SHP77 treated with DMSO at 0.1 percent for 48 hours (cell line): ENCODE results near the gene ALK.
"Not testable (repeated sequence)": the region's sequence is repeated elsewhere in the genome, so short reads cannot be mapped to it uniquely, and the experiment has no call there.

Source experiments
- DNase-seq: peaks from one replicate; lab custom pipeline; 2025; lab: John Stamatoyannopoulos, UW

ALK gene

GRCh38 chr2:29245035-29245741 is 676.2 kb downstream of the ALK start:
- not testable (repeated sequence) for DNase-seq

- DNase-seq: no peak
Measured at GRCh38 chr2:29242621-29243375, 678.6 kb downstream of the ALK start.

GRCh38 chr2:29241955-29242565 is 679.3 kb downstream of the ALK start:
- DNase-seq: no peak

- DNase-seq: no peak
Measured at GRCh38 chr2:29241341-29241740, 680.0 kb downstream of the ALK start.

GRCh38 chr2:29240601-29241000 is 680.8 kb downstream of the ALK start:
- no peak for DNase-seq

- no peak for DNase-seq
Measured at GRCh38 chr2:29239209-29239960, 682.0 kb downstream of the ALK start.

GRCh38 chr2:29238497-29238896 is 682.9 kb downstream of the ALK start:
- no peak for DNase-seq

GRCh38 chr2:29236074-29236473 is 685.3 kb downstream of the ALK start:
- DNase-seq: no peak

- DNase-seq: no peak
Measured at GRCh38 chr2:29235411-29235810, 686.0 kb downstream of the ALK start.

- no peak for DNase-seq
Measured at GRCh38 chr2:29233428-29233827, 688.0 kb downstream of the ALK start.

GRCh38 chr2:29232041-29232440 is 689.3 kb downstream of the ALK start:
- no peak for DNase-seq

- DNase-seq: no peak
Measured at GRCh38 chr2:29229640-29230039, 691.7 kb downstream of the ALK start.

- no peak for DNase-seq
Measured at GRCh38 chr2:29228947-29229346, 692.4 kb downstream of the ALK start.

GRCh38 chr2:29227935-29228675 is 693.3 kb downstream of the ALK start:
- DNase-seq: no peak

GRCh38 chr2:29226808-29227207 is 694.6 kb downstream of the ALK start:
- DNase-seq: no peak

GRCh38 chr2:29226375-29226774 is 695.0 kb downstream of the ALK start:
- DNase-seq: no peak

GRCh38 chr2:29225814-29226213 is 695.6 kb downstream of the ALK start:
- no peak for DNase-seq

GRCh38 chr2:29224693-29225551 is 696.5 kb downstream of the ALK start:
- no peak for DNase-seq

GRCh38 chr2:29223851-29224692 is 697.3 kb downstream of the ALK start:
- DNase-seq: no peak

GRCh38 chr2:29223257-29223656 is 698.1 kb downstream of the ALK start:
- DNase-seq: no peak
